ENCODE data around the gene DOP1B. TPM values are rescaled to one million over a fixed set of nuclear protein-coding genes. Genes with fewer than 3 reads are reported as not detected.

The DOP1B gene
- total and polyA plus RNA-seq, 10 donors, result 2.9 to 29.2 (median 21.9) TPM

DNA sequence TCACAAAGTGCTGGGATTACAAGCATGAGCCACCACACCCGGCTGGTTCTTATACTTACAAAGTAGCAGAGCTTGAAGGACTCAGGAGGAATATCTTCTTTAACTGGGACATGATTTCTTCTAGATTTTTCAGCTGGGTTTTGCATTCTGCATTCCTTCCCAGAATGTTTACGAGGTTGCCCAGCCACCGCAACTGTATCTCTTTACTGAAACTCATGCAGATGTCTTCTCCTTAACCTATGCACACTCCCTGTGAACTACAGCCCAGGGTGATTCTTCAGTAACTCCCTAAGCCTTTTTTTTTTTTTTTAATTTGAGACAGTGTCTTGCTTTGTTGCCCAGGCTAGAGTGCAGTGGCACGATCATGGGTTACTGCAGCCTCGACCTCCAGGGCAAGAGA lies 8.7 kb upstream of the DOP1B start:
- Histone ChIP-seq H3K36me3 (no peaks in the 10 kb centered on the region), H3K4me1 (peaks cover 13 to 37% (median 26%) of the 10 kb centered on the region in 6 donors), H3K9me3 (no peaks in the 10 kb centered on the region), H3K27me3 (replicated peaks in 1 of 7) (no peaks in the 10 kb centered on the region), H3K4me3 (no peak overlapping the region), H3K27ac (no peak overlapping the region)
- no peak for TF ChIP-seq CTCF (IDR thresholded peaks at IDR 0.05 in 8 of 11, conservative IDR thresholded peaks at IDR 0.05 in 3 of 11)
- no peak for TF ChIP-seq POLR2A (IDR thresholded peaks at IDR 0.05)
- no peak for TF ChIP-seq POLR2AphosphoS5 (IDR thresholded peaks at IDR 0.05)
- WGBS, 5 donors, result 84 to 93% (median 88%) methylated on average over 5 of the region's 5 CpGs
- intact Hi-C loops (cut with DNase I; ENCODE audit: low total_unique reads), result no loop called here
- peak; percentile 4 for DNase-seq

DNA sequence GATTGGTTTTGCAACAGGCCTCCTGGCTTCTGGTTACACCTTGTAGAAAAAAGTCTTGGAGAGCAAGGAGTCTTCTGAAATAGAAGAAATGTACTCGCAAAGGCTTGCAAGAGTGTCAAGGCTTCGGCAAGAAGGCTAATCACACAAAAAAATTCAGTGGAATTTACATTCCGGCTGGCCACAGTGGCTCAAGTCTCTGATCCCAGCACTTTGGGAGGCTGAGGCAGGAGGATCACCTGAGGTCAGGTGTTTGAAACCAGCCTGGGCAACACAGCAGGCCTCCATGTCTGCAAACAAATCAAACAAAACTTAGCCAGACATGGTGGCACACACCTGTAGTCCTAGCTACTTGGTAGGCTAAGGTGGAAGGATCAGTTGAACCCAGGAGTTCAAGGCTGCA lies 7.7 kb upstream of the DOP1B start:
- H3K4me3 ChIP-seq, result no peak overlapping the region
- no peaks in the 10 kb centered on the region for H3K27me3 ChIP-seq (replicated peaks in 1 of 7)
- H3K27ac ChIP-seq, result peak overlapping the region in 1 of 8 donors; percentile 81
- H3K4me1 ChIP-seq, result peaks cover 13 to 45% (median 26%) of the 10 kb centered on the region in 6 donors
- no peaks in the 10 kb centered on the region for H3K9me3 ChIP-seq
- WGBS, 5 donors, result 90 to 98% (median 96%) methylated on average over 3 of the region's 3 CpGs
- intact Hi-C loops (cut with DNase I; ENCODE audit: low total_unique reads), result no loop called here
- DNase-seq, result peak; percentile 28
- TF ChIP-seq CTCF (IDR thresholded peaks at IDR 0.05 in 8 of 11, conservative IDR thresholded peaks at IDR 0.05 in 3 of 11) (no peak), POLR2A (IDR thresholded peaks at IDR 0.05) (no peak)
- no peaks in the 10 kb centered on the region for H3K36me3 ChIP-seq

- intact Hi-C loops (cut with DNase I; ENCODE audit: low total_unique reads), result no loop called here
- peak in 1 of 3 donors; percentile 78 for TF ChIP-seq POLR2AphosphoS5 (IDR thresholded peaks at IDR 0.05)
- peak in 1 of 3 donors; percentile 29 for TF ChIP-seq POLR2A (IDR thresholded peaks at IDR 0.05)
- TF ChIP-seq CTCF (IDR thresholded peaks at IDR 0.05 in 8 of 11, conservative IDR thresholded peaks at IDR 0.05 in 3 of 11), result no peak
- no peaks in the 10 kb centered on the region for H3K27me3 ChIP-seq (replicated peaks in 1 of 7)
- peak overlapping the region; percentile 51 to 82 (median 76) for H3K27ac ChIP-seq
- peak overlapping the region in 1 of 8 donors; percentile 6 for H3K4me3 ChIP-seq
- H3K36me3 ChIP-seq, result no peaks in the 10 kb centered on the region
- peaks cover 13 to 42% (median 25%) of the 10 kb centered on the region in 6 donors for H3K4me1 ChIP-seq
- no peaks in the 10 kb centered on the region for H3K9me3 ChIP-seq
- 41 to 52% (median 49%) methylated on average over 7 of the region's 7 CpGs for WGBS, 5 donors
- no peak for DNase-seq
These were observed 6.6 kb upstream of the DOP1B start for GRCh38 chr21:36149788-36150711.

DNA sequence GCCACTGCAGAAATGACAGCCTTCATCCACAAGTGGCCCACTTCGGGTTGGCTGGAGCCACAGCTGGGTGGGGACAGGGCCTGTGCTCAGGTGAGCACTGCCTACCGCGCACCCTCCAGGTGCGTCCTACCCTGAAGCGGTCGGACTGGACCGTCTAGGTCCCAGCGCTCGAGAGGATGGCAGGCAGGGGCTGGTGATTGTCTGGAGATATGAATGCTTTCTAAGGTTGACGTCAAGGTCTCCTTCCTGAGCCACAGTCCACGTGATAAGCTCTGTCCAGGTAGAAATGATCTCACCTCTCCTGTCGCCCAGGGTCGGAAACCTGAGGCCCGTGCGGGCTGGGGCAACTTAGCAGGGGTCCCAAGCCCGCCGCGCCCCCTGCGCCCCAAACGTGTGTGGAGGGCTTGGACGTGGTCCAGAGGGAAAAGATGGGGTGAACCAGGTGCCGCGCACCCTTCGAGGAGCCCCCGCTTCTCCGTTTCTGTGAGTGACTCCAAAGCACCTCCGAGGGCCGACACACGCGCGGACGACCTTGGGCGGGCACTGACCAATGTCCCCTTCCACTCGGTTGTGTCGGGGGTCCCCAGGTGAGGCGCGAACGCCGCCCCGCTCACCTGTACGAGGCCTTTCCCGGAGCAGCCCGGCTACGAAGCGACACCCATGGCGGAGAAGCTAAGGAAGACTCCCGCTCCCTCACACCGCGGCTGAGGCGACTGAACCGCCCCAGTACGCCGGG lies 853 bp upstream of the DOP1B start:
- intact Hi-C loops (cut with DNase I; ENCODE audit: low total_unique reads), result no loop called here
- peaks cover 3 to 54% (median 27%) of the 10 kb centered on the region in 6 donors for H3K4me1 ChIP-seq
- H3K9me3 ChIP-seq, result no peaks in the 10 kb centered on the region
- peak overlapping the region; percentile 27 to 95 (median 78) for H3K27ac ChIP-seq
- H3K4me3 ChIP-seq, result peak overlapping the region; percentile 43 to 97 (median 60)
- no peaks in the 10 kb centered on the region for H3K27me3 ChIP-seq (replicated peaks in 1 of 7)
- TF ChIP-seq POLR2AphosphoS5 (IDR thresholded peaks at IDR 0.05) (peak; percentile 91 to 94 (median 93)), POLR2A (IDR thresholded peaks at IDR 0.05) (peak in 2 of 3 donors; percentile 47 to 84), CTCF (IDR thresholded peaks at IDR 0.05 in 8 of 11, conservative IDR thresholded peaks at IDR 0.05 in 3 of 11) (peak in 1 of 11 experiments; percentile 7)
- 9 to 15% (median 11%) methylated on average over 15 to 53 of the region's 53 CpGs for WGBS, 5 donors
- DNase-seq, result peak; percentile 90
- no peaks in the 10 kb centered on the region for H3K36me3 ChIP-seq

All from spleen (tissue), 11 donors.